ENCODE data around the gene PGLYRP2. TPM values are rescaled to one million over a fixed set of nuclear protein-coding genes. Genes with fewer than 3 reads are reported as not detected.

PGLYRP2 gene
- total and polyA plus RNA-seq, 9 of the 15 experiments (the other 6 are each of a cell fraction or from before 2014, with no cell fraction given), result not detected

DNA sequence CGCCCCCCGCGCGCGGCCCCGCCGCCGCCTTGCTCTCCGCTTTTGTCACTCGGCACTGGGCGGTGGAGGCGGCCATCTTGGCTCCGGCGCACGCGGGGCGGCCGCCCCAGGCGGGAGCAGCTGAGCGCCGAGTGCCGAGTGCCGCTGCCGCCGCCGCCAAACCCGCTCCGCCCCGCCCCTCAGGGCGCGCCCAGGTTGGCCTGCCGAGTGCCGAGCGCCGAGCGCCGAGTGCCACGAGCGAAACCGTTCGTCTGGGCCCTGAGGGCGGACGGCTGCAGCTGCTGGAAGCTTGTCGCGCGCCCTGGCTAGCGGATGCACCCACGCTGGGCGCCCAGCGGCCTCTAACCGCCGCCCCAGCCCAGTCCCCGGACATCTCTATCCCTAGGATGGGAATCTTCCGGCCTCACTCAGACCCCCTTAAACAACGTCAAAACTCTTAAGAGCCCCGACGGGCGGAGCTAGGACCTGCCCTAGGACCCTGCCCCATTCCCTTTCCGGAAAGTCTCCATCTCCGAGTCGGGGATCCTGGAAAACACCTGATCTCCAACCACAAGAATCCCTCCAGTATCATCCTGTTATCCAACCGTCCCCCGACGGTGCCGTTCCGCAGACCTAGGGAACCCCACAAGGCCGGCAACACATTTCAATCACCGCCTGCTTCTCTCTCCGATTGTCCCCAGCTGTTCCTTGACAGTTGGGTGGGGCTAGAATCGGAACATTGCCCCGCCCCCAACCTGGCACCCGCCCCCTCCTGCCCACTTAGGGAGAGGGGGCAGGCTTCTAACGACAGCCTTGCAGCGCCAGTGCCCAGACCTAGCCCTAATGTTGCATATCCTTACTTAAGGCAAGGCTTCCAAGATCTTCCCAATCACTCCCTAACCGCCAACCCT lies 46.4 kb downstream of the PGLYRP2 start (continued):
- TF ChIP-seq, protein P1, sequence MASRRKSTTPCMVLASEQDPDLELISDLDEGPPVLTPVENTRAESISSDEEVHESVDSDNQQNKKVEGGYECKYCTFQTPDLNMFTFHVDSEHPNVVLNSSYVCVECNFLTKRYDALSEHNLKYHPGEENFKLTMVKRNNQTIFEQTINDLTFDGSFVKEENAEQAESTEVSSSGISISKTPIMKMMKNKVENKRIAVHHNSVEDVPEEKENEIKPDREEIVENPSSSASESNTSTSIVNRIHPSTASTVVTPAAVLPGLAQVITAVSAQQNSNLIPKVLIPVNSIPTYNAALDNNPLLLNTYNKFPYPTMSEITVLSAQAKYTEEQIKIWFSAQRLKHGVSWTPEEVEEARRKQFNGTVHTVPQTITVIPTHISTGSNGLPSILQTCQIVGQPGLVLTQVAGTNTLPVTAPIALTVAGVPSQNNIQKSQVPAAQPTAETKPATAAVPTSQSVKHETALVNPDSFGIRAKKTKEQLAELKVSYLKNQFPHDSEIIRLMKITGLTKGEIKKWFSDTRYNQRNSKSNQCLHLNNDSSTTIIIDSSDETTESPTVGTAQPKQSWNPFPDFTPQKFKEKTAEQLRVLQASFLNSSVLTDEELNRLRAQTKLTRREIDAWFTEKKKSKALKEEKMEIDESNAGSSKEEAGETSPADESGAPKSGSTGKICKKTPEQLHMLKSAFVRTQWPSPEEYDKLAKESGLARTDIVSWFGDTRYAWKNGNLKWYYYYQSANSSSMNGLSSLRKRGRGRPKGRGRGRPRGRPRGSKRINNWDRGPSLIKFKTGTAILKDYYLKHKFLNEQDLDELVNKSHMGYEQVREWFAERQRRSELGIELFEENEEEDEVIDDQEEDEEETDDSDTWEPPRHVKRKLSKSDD (conservative IDR thresholded peaks at IDR 0.05; ENCODE audit: low read length), result no peak
- TF ChIP-seq SIX5 (IDR thresholded peaks at IDR 0.05; ENCODE audit: borderline replicate concordance in 1 of 2, insufficient read depth in 1 of 2, low read depth in 1 of 2, low read length in 2 of 2) (no peak; a peak in 1 of 4 replicates), ZNF696 (CRISPR knock-in tag; conservative IDR thresholded peaks at IDR 0.05) (no peak), STAT5A (IDR thresholded peaks at IDR 0.05; ENCODE audit: borderline replicate concordance, low read length) (no peak), TRIM24 (IDR thresholded peaks at IDR 0.05) (peak in 1 of 2 experiments; percentile 59; a peak in 1 of 4 replicates), ZNF143 (CRISPR knock-in tag; IDR thresholded peaks at IDR 0.05) (no peak), PPARD (CRISPR knock-in tag; IDR thresholded peaks at IDR 0.05) (no peak), SREBF2 (CRISPR knock-in tag; IDR thresholded peaks at IDR 0.05) (no peak), NR4A1 (CRISPR knock-in tag; IDR thresholded peaks at IDR 0.05) (no peak), NR4A1 (tag; IDR thresholded peaks at IDR 0.05) (no peak), NFRKB (IDR thresholded peaks at IDR 0.05; ENCODE audit: low read depth) (no peak), CBX5 (IDR thresholded peaks at IDR 0.05; ENCODE audit: borderline replicate concordance, low read depth) (no peak), ARID1B (IDR thresholded peaks at IDR 0.05) (no peak)
- TF ChIP-seq, protein P2, sequence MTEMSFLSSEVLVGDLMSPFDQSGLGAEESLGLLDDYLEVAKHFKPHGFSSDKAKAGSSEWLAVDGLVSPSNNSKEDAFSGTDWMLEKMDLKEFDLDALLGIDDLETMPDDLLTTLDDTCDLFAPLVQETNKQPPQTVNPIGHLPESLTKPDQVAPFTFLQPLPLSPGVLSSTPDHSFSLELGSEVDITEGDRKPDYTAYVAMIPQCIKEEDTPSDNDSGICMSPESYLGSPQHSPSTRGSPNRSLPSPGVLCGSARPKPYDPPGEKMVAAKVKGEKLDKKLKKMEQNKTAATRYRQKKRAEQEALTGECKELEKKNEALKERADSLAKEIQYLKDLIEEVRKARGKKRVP (CRISPR knock-in tag; IDR thresholded peaks at IDR 0.05), result no peak
- TF ChIP-seq, protein P3, sequence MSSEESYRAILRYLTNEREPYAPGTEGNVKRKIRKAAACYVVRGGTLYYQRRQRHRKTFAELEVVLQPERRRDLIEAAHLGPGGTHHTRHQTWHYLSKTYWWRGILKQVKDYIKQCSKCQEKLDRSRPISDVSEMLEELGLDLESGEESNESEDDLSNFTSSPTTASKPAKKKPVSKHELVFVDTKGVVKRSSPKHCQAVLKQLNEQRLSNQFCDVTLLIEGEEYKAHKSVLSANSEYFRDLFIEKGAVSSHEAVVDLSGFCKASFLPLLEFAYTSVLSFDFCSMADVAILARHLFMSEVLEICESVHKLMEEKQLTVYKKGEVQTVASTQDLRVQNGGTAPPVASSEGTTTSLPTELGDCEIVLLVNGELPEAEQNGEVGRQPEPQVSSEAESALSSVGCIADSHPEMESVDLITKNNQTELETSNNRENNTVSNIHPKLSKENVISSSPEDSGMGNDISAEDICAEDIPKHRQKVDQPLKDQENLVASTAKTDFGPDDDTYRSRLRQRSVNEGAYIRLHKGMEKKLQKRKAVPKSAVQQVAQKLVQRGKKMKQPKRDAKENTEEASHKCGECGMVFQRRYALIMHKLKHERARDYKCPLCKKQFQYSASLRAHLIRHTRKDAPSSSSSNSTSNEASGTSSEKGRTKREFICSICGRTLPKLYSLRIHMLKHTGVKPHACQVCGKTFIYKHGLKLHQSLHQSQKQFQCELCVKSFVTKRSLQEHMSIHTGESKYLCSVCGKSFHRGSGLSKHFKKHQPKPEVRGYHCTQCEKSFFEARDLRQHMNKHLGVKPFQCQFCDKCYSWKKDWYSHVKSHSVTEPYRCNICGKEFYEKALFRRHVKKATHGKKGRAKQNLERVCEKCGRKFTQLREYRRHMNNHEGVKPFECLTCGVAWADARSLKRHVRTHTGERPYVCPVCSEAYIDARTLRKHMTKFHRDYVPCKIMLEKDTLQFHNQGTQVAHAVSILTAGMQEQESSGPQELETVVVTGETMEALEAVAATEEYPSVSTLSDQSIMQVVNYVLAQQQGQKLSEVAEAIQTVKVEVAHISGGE (CRISPR knock-in tag; IDR thresholded peaks at IDR 0.05), result 0 out of 6 replicates have a peak, but pooled peaks of 1 of the 3 experiments have one; percentile 39
- TF ChIP-seq, protein P4, sequence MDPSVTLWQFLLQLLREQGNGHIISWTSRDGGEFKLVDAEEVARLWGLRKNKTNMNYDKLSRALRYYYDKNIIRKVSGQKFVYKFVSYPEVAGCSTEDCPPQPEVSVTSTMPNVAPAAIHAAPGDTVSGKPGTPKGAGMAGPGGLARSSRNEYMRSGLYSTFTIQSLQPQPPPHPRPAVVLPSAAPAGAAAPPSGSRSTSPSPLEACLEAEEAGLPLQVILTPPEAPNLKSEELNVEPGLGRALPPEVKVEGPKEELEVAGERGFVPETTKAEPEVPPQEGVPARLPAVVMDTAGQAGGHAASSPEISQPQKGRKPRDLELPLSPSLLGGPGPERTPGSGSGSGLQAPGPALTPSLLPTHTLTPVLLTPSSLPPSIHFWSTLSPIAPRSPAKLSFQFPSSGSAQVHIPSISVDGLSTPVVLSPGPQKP (CRISPR knock-in tag; IDR thresholded peaks at IDR 0.05), result no peak
- TF ChIP-seq, protein P5, sequence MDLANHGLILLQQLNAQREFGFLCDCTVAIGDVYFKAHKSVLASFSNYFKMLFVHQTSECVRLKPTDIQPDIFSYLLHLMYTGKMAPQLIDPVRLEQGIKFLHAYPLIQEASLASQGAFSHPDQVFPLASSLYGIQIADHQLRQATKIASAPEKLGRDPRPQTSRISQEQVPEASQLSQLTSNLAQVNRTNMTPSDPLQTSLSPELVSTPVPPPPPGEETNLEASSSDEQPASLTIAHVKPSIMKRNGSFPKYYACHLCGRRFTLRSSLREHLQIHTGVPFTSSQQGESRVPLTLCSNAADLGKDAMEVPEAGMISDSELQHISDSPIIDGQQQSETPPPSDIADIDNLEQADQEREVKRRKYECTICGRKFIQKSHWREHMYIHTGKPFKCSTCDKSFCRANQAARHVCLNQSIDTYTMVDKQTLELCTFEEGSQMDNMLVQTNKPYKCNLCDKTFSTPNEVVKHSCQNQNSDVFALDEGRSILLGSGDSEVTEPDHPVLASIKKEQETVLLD (IDR thresholded peaks at IDR 0.05), result no peak
